B cell (primary cell): ENCODE measurements around the gene KRTAP5-7. TPM values are rescaled to one million over a fixed set of nuclear protein-coding genes. Genes with fewer than 3 reads are reported as not detected.
"Not testable (repeated sequence)": the region's sequence is repeated elsewhere in the genome, so short reads cannot be mapped to it uniquely, and the experiment has no call there.

Experiments used
- ATAC-seq: fragments of 200-7000 bp; cut with Tn5 transposase; one replicate; pipeline ENCODE4 v1.10.0; 2021; ENCODE audit warnings: low read depth, mild to moderate bottlenecking, moderate number of reproducible peaks, moderate library complexity
- CTCF ChIA-PET: fragments of 350-600 bp; sonication (Branson Sonifier 250); formaldehyde crosslinking; loops from one replicate; lab custom pipeline; 2021; ENCODE audit warnings: antibody characterized with exemption, inconsistent platforms; lab: Charles Lee
- POLR2A ChIA-PET: fragments of 350-600 bp; sonication (Branson Sonifier 250); formaldehyde crosslinking; loops from one replicate; lab custom pipeline; 2021; ENCODE audit warnings: antibody characterized with exemption; lab: Charles Lee
- DNase-seq: peaks from one replicate; pipeline ENCODE4 v3.0.0; 2013
- H2AFZ ChIP-seq: 2 replicates; pipeline ENCODE4 v1.6.1; 2012; ENCODE audit warnings: mild to moderate bottlenecking, low read depth, low read length; ENCODE audit not compliant: insufficient read depth, poor library complexity, severe bottlenecking
- H3K27ac ChIP-seq, 2 donors: 1 replicate in 1 of 2; 2 replicates in 1 of 2; pipeline ENCODE4 v1.5.1; 2012 to 2013; ENCODE audit warnings: low read length in 2 of 2, mild to moderate bottlenecking in 2 of 2, moderate library complexity in 1 of 2
- H3K27me3 ChIP-seq, 4 experiments: fragments of 200-600 bp in 1 of 4; sonication (generic) in 1 of 4; replicated peaks in 1 of 4; 1 replicate in 2 of 4; 2 replicates in 2 of 4; pipeline versions ENCODE4 v1.6.1 to v1.7.0; 2013 to 2016; ENCODE audit warnings: low read length in 3 of 4, mild to moderate bottlenecking in 2 of 4, mixed read lengths in 1 of 4, moderate library complexity in 1 of 4; ENCODE audit not compliant: insufficient read depth in 4 of 4, control insufficient read depth in 3 of 4; ENCODE audit errors: control extremely low read depth in 1 of 4
- H3K36me3 ChIP-seq, 2 experiments: replicated peaks in 1 of 2; 1 replicate in 1 of 2; 2 replicates in 1 of 2; pipeline versions ENCODE4 v1.6.1 to v1.7.1; 2013; ENCODE audit warnings: low read length in 1 of 2; ENCODE audit not compliant: insufficient read depth in 2 of 2, control insufficient read depth in 1 of 2; ENCODE audit errors: control extremely low read depth in 1 of 2, extremely low read depth in 1 of 2
- H3K4me1 ChIP-seq, 2 donors: fragments of 200-600 bp in 1 of 2; sonication (generic) in 1 of 2; 1 replicate in 1 of 2; 2 replicates in 1 of 2; pipeline versions ENCODE4 v1.5.1 to v1.6.1; 2013 to 2017; ENCODE audit warnings: low read length in 2 of 2; ENCODE audit not compliant: control insufficient read depth in 2 of 2, insufficient read depth in 2 of 2
- H3K4me2 ChIP-seq: replicated peaks from 2 replicates; pipeline ENCODE3; 2012; ENCODE audit warnings: mild to moderate bottlenecking, low read depth, low read length; ENCODE audit not compliant: poor library complexity, severe bottlenecking
- H3K4me3 ChIP-seq, 5 experiments: fragments of 200-600 bp in 1 of 5; sonication (generic) in 1 of 5; 1 replicate in 3 of 5; 2 replicates in 2 of 5; pipeline versions ENCODE4 v1.5.1 to v1.7.0; 2011 to 2016; ENCODE audit warnings: low read length in 4 of 5, mild to moderate bottlenecking in 4 of 5, low read depth in 2 of 5, control low read depth in 1 of 5, moderate library complexity in 1 of 5; ENCODE audit not compliant: insufficient read depth in 1 of 5; ENCODE audit errors: control extremely low read depth in 1 of 5, extremely low read depth in 1 of 5
- H3K79me2 ChIP-seq: fragments of 200-600 bp; sonication (generic); one replicate; pipeline ENCODE4 v1.6.0; 2016; ENCODE audit warnings: low read length; ENCODE audit not compliant: control insufficient read depth, insufficient read depth
- H3K9ac ChIP-seq: fragments of 200-600 bp; sonication (generic); 2 replicates; pipeline ENCODE4 v1.6.1; 2017; ENCODE audit warnings: mild to moderate bottlenecking, low read length, moderate library complexity
- H3K9me3 ChIP-seq, 3 donors: one replicate each; pipeline versions ENCODE4 v1.6.1 to v1.7.1; 2013; ENCODE audit warnings: low read length in 2 of 3; ENCODE audit not compliant: control insufficient read depth in 2 of 3, insufficient read depth in 1 of 3; ENCODE audit errors: control extremely low read depth in 1 of 3
- H4K20me1 ChIP-seq: 2 replicates; pipeline ENCODE4 v1.6.0; 2012; ENCODE audit warnings: mild to moderate bottlenecking, low read length; ENCODE audit not compliant: insufficient read depth, control insufficient read depth, poor library complexity, severe bottlenecking
- H3K27ac Mint-ChIP-seq: one replicate; pipeline ENCODE4 v1.8.0; 2021; ENCODE audit warnings: mixed read lengths
- H3K27me3 Mint-ChIP-seq: one replicate; pipeline ENCODE4 v1.8.0; 2021; ENCODE audit warnings: mixed read lengths
- H3K4me1 Mint-ChIP-seq: one replicate; pipeline ENCODE4 v1.8.0; 2021; ENCODE audit warnings: mixed read lengths
- H3K4me3 Mint-ChIP-seq: one replicate; pipeline ENCODE4 v1.8.0; 2021; ENCODE audit warnings: mixed read lengths
- H3K9me3 Mint-ChIP-seq: one replicate; pipeline ENCODE4 v1.8.0; 2022; ENCODE audit warnings: mixed read lengths; ENCODE audit not compliant: insufficient read depth
- CTCF ChIP-seq: fragments of 200-600 bp; IDR thresholded peaks from one replicate; pipeline ENCODE4 v1.8.0; 2022; ENCODE audit warnings: antibody characterized with exemption, mild to moderate bottlenecking
- EZH2 ChIP-seq: IDR thresholded peaks from 2 replicates; pipeline ENCODE4 v1.6.1; 2012; ENCODE audit warnings: borderline replicate concordance, low read depth, mild to moderate bottlenecking, moderate library complexity, low read length; ENCODE audit not compliant: insufficient read depth, poor library complexity, severe bottlenecking
- WGBS: methylation state at CpG from one replicate; pipeline ENCODE4 v1.1.5; 2013; ENCODE audit warnings: missing lambda C conversion rate; ENCODE audit not compliant: insufficient coverage; 5-methylcytosine and 5-hydroxymethylcytosine counted together
- intact Hi-C: fragments of 100-400 bp; cut with micrococcal nuclease; formaldehyde crosslinking; loops from one replicate; pipeline ENCODE4 v1.10.0; 2022
- polyA plus RNA-seq: library from polyadenylated mRNA; depleted of rRNA; stranded (reverse); fragments of >200 nt; gene quantifications from 2 replicates; pipeline ENCODE4 v1.2.3, GENCODE V29; 2012
- total RNA-seq, 2 donors: library from RNA; stranded (reverse); fragments of 120-200 nt in 1 of 2; gene quantifications; 1 replicate in 1 of 2; 2 replicates in 1 of 2; pipeline versions ENCODE4 v1.2.3 to v1.2.4, GENCODE V29; 2013 to 2022

Gene KRTAP5-7
- total and polyA plus RNA-seq, 2 donors (not counting 1 experiment from before 2014, with no cell fraction given): 0.10 to 0.59 TPM

- intact Hi-C loops: no loop called here
- peaks cover 0 to 5% (median 0%) of the 10 kb centered on the region in 4 experiments for H3K27me3 ChIP-seq
- DNase-seq: no peak
- H3K4me1 ChIP-seq: peaks cover 0 to 2% of the 10 kb centered on the region in 2 donors
- no peaks in the 10 kb centered on the region for H3K9me3 ChIP-seq
- peaks cover 15% of the 10 kb centered on the region for H3K27me3 Mint-ChIP-seq
- H3K4me3 Mint-ChIP-seq: no peak overlapping the region
- WGBS: no CpG with 5 or more reads among the region's 4 CpGs
- TF ChIP-seq CTCF (no peak), EZH2 (no peak)
- no peak overlapping the region for H2AFZ ChIP-seq
- no peak overlapping the region for H3K9ac ChIP-seq
- H3K4me3 ChIP-seq: no peak overlapping the region
- no peaks in the 10 kb centered on the region for H3K9me3 Mint-ChIP-seq
- POLR2A ChIA-PET: no interaction called here
- peaks cover 3% of the 10 kb centered on the region for H3K4me1 Mint-ChIP-seq
- no peak for ATAC-seq
- no peak overlapping the region for H3K27ac Mint-ChIP-seq
- no peaks in the 10 kb centered on the region for H3K36me3 ChIP-seq
- CTCF ChIA-PET: no interaction called here
- no peaks in the 10 kb centered on the region for H4K20me1 ChIP-seq
- no peak overlapping the region for H3K4me2 ChIP-seq
- H3K79me2 ChIP-seq: no peaks in the 10 kb centered on the region
- H3K27ac ChIP-seq: no peak overlapping the region
Observed at GRCh38 chr11:71575723-71576424, 48.8 kb downstream of the KRTAP5-7 start.

- not testable (repeated sequence) for H3K9me3 Mint-ChIP-seq, H3K27me3 ChIP-seq
Observed at GRCh38 chr11:71576688-71577465, 49.8 kb downstream of the KRTAP5-7 start.

More at GRCh38 chr11:71576688-71577465, 49.8 kb downstream of the KRTAP5-7 start:
- H3K27ac Mint-ChIP-seq, DNase-seq, H3K9me3 ChIP-seq, CTCF ChIA-PET, POLR2A ChIA-PET, H3K9ac ChIP-seq, intact Hi-C loops, H3K4me3 Mint-ChIP-seq, H4K20me1 ChIP-seq, H3K4me2 ChIP-seq, H3K4me3 ChIP-seq, H3K4me1 Mint-ChIP-seq, H3K27ac ChIP-seq, H3K36me3 ChIP-seq, ATAC-seq, H3K79me2 ChIP-seq, H3K4me1 ChIP-seq, H2AFZ ChIP-seq: not testable (repeated sequence)
- 88% methylated on average over 25 of the region's 41 CpGs for WGBS
- peaks cover 22% of the 10 kb centered on the region for H3K27me3 Mint-ChIP-seq
